HepG2 (cell line): ENCODE results near the gene RBM23. TPM values are rescaled to one million over a fixed set of nuclear protein-coding genes. Genes with fewer than 3 reads are reported as not detected.
A peak's percentile ranks its signal among the peaks of the same experiment; 100 is the strongest.

Experiments
- CEBPG ChIP-seq: IDR thresholded peaks from 2 replicates; pipeline ENCODE4 v1.6.1; 2016
- FOXK1 ChIP-seq: sonication (generic); formaldehyde crosslinking; IDR thresholded peaks from 2 replicates; pipeline ENCODE4 v1.4.0; 2020; ENCODE audit warnings: low read depth, missing genetic modification reagents, borderline replicate concordance
- GLI4 ChIP-seq: sonication (generic); formaldehyde crosslinking; IDR thresholded peaks from 2 replicates; pipeline ENCODE4 v1.5.1; 2020; ENCODE audit warnings: missing genetic modification reagents, mild to moderate bottlenecking, moderate library complexity, borderline replicate concordance
- KDM4B ChIP-seq: sonication (generic); formaldehyde crosslinking; IDR thresholded peaks from 2 replicates; pipeline ENCODE4 v1.4.0; 2020; ENCODE audit warnings: missing genetic modification reagents
- MED1 ChIP-seq: sonication (generic); formaldehyde crosslinking; IDR thresholded peaks from 2 replicates; pipeline ENCODE4 v1.4.0; 2020; ENCODE audit warnings: missing genetic modification reagents
- NCOR1 ChIP-seq: fragments of 200-600 bp; sonication (generic); IDR thresholded peaks from 2 replicates; pipeline ENCODE4 v1.7.0; 2017; ENCODE audit warnings: antibody characterized with exemption, low read length, borderline replicate concordance
- ONECUT2 ChIP-seq: sonication (generic); formaldehyde crosslinking; IDR thresholded peaks from 2 replicates; pipeline ENCODE4 v1.4.0; 2020; ENCODE audit warnings: missing genetic modification reagents
- TEAD3 ChIP-seq: optimal IDR thresholded peaks from 2 replicates; pipeline ENCODE3; 2016; ENCODE audit warnings: borderline replicate concordance
- ZMYM3 ChIP-seq: sonication (generic); formaldehyde crosslinking; IDR thresholded peaks from 2 replicates; pipeline ENCODE4 v1.5.1; 2020; ENCODE audit warnings: mild to moderate bottlenecking, missing genetic modification reagents
- ZNF263 ChIP-seq: sonication (generic); formaldehyde crosslinking; IDR thresholded peaks from 2 replicates; pipeline ENCODE4 v1.4.0; 2020; ENCODE audit warnings: missing genetic modification reagents
- ZNF264 ChIP-seq: sonication (generic); formaldehyde crosslinking; IDR thresholded peaks from 2 replicates; pipeline ENCODE4 v1.4.0; 2020; ENCODE audit warnings: missing genetic modification reagents
- ZNF33B ChIP-seq: sonication (generic); formaldehyde crosslinking; IDR thresholded peaks from 2 replicates; pipeline ENCODE4 v1.5.1; 2020; ENCODE audit warnings: mild to moderate bottlenecking, missing genetic modification reagents
- ZNF879 ChIP-seq: sonication (generic); formaldehyde crosslinking; IDR thresholded peaks from 2 replicates; pipeline ENCODE4 v1.8.1; 2023; ENCODE audit warnings: missing genetic modification reagents
- ZSCAN31 ChIP-seq: sonication (generic); formaldehyde crosslinking; IDR thresholded peaks from 2 replicates; pipeline ENCODE4 v1.5.0; 2020; ENCODE audit warnings: low read depth, mild to moderate bottlenecking, missing genetic modification reagents
- polyA plus RNA-seq, 8 experiments: library from polyadenylated mRNA; depleted of rRNA in 3 of 8; stranded (reverse) in 7 of 8; unstranded in 1 of 8; fragments of >200 nt; fragmentation: Illumina TruSeq in 4 of 8; extraction: Trizol in 4 of 8; gene quantifications; 2 replicates each; pipeline versions ENCODE4 v1.2.1 to v1.2.3, GENCODE V29; 2011 to 2016; ENCODE audit warnings: low read depth in 4 of 8, missing spikeins in 1 of 8, mixed read lengths in 1 of 8; ENCODE audit not compliant: insufficient read depth in 1 of 8
- total RNA-seq, 5 experiments: library from RNA; depleted of rRNA; stranded (reverse); fragments of >200 nt; fragmentation: Illumina TruSeq; extraction: Trizol; gene quantifications; 2 replicates each; pipeline ENCODE4 v1.2.3, GENCODE V29; 2016; ENCODE audit warnings: low read depth in 1 of 5
- TF ChIP-seq, protein P1 (sequence below): sonication (generic); formaldehyde crosslinking; IDR thresholded peaks from 2 replicates; pipeline ENCODE4 v1.4.0; 2020; ENCODE audit warnings: missing genetic modification reagents
- TF ChIP-seq, protein P2 (sequence below): sonication (generic); formaldehyde crosslinking; IDR thresholded peaks from 2 replicates; pipeline ENCODE4 v1.4.0; 2020; ENCODE audit warnings: missing genetic modification reagents
- TF ChIP-seq, protein P3 (sequence below): sonication (generic); formaldehyde crosslinking; IDR thresholded peaks from 2 replicates; pipeline ENCODE4 v1.5.0; 2020; ENCODE audit warnings: missing genetic modification reagents
- TF ChIP-seq, protein P4 (sequence below): sonication (generic); formaldehyde crosslinking; IDR thresholded peaks from 2 replicates; pipeline ENCODE4 v1.9.0; 2022; ENCODE audit warnings: missing genetic modification reagents, mild to moderate bottlenecking, borderline replicate concordance
- TF ChIP-seq, protein P5 (sequence below): IDR thresholded peaks from 2 replicates; pipeline ENCODE4 v1.6.1; 2018; ENCODE audit warnings: missing genetic modification reagents
- TF ChIP-seq, protein P6 (sequence below): sonication (generic); formaldehyde crosslinking; IDR thresholded peaks from 2 replicates; pipeline ENCODE4 v1.5.1; 2020; ENCODE audit warnings: missing genetic modification reagents, mild to moderate bottlenecking, borderline replicate concordance

Gene RBM23
- total and polyA plus RNA-seq, 2 of the 13 experiments (the other 11 are each of a cell fraction or from before 2014, with no cell fraction given), result 1.5 to 2.1 TPM

DNA sequence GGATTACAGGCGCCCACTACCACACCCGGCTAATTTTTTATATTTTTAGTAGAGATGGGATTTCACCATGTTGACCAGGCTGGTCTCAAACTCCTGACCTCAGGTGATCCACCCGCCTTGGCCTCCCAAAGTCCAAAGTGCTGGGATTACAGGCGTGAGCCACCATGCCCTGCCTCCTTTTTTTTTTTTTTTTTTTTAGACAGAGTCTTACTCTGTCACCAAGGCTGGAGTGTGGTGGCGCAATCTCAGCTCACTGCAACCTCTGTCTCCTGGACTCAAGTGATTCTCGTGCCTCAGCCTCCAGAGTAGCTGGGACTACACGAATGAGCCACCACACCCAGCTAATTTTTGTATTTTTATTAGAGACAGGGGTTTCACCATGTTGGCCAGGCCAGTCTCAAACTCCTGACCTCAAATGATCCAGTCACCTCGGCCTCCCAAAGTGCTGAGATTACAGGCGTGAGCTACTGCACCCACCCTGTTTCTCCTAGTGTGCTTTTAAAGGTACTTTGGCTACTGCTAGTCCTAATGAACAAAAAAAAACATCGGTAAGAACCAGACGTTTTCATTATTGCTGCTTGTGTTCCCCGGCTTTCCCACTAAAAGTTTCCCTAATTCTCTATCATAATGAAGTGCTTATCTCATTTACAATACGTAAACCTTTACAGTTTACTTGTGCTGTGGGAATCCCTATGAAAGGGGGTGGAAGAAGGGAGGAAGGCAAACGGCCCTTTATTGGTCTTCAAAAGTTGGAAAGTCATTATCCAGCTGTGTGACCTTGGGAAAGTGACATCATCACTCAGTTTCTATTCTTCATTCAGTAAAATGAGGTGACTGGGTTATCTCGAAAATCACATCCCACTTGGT, 47.2 kb upstream of the RBM23 start (continued):
- TF ChIP-seq, protein P1, sequence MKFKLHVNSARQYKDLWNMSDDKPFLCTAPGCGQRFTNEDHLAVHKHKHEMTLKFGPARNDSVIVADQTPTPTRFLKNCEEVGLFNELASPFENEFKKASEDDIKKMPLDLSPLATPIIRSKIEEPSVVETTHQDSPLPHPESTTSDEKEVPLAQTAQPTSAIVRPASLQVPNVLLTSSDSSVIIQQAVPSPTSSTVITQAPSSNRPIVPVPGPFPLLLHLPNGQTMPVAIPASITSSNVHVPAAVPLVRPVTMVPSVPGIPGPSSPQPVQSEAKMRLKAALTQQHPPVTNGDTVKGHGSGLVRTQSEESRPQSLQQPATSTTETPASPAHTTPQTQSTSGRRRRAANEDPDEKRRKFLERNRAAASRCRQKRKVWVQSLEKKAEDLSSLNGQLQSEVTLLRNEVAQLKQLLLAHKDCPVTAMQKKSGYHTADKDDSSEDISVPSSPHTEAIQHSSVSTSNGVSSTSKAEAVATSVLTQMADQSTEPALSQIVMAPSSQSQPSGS (CRISPR knock-in tag), result peak; percentile 22
- peak; percentile 32 for TF ChIP-seq TEAD3
- TF ChIP-seq ZNF264 (CRISPR knock-in tag), result peak; percentile 77
- TF ChIP-seq, protein P2, sequence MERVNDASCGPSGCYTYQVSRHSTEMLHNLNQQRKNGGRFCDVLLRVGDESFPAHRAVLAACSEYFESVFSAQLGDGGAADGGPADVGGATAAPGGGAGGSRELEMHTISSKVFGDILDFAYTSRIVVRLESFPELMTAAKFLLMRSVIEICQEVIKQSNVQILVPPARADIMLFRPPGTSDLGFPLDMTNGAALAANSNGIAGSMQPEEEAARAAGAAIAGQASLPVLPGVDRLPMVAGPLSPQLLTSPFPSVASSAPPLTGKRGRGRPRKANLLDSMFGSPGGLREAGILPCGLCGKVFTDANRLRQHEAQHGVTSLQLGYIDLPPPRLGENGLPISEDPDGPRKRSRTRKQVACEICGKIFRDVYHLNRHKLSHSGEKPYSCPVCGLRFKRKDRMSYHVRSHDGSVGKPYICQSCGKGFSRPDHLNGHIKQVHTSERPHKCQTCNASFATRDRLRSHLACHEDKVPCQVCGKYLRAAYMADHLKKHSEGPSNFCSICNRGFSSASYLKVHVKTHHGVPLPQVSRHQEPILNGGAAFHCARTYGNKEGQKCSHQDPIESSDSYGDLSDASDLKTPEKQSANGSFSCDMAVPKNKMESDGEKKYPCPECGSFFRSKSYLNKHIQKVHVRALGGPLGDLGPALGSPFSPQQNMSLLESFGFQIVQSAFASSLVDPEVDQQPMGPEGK (CRISPR knock-in tag), result peak; percentile 49; the same call in 1 of the 2 replicates
- peak; percentile 90 for TF ChIP-seq NCOR1
- TF ChIP-seq, protein P3, sequence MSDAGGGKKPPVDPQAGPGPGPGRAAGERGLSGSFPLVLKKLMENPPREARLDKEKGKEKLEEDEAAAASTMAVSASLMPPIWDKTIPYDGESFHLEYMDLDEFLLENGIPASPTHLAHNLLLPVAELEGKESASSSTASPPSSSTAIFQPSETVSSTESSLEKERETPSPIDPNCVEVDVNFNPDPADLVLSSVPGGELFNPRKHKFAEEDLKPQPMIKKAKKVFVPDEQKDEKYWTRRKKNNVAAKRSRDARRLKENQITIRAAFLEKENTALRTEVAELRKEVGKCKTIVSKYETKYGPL (CRISPR knock-in tag), result peak; percentile 57; the same call in 1 of the 2 replicates
- TF ChIP-seq ZSCAN31 (CRISPR knock-in tag), result peak; percentile 71
- peak; percentile 83 for TF ChIP-seq MED1 (CRISPR knock-in tag)
- peak; percentile 98 for TF ChIP-seq ZMYM3
- peak; percentile 77; the same call in 1 of the 2 replicates for TF ChIP-seq GLI4 (CRISPR knock-in tag)
- 0 out of 2 replicates have a peak, but pooled peaks have one; percentile 15 for TF ChIP-seq ZNF879
- TF ChIP-seq, protein P4, sequence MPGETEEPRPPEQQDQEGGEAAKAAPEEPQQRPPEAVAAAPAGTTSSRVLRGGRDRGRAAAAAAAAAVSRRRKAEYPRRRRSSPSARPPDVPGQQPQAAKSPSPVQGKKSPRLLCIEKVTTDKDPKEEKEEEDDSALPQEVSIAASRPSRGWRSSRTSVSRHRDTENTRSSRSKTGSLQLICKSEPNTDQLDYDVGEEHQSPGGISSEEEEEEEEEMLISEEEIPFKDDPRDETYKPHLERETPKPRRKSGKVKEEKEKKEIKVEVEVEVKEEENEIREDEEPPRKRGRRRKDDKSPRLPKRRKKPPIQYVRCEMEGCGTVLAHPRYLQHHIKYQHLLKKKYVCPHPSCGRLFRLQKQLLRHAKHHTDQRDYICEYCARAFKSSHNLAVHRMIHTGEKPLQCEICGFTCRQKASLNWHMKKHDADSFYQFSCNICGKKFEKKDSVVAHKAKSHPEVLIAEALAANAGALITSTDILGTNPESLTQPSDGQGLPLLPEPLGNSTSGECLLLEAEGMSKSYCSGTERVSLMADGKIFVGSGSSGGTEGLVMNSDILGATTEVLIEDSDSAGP (CRISPR knock-in tag), result 0 out of 2 replicates have a peak, but pooled peaks have one; percentile 31
- peak; percentile 96 for TF ChIP-seq CEBPG
- TF ChIP-seq ZNF33B (CRISPR knock-in tag), result peak; percentile 41
- TF ChIP-seq, protein P5, sequence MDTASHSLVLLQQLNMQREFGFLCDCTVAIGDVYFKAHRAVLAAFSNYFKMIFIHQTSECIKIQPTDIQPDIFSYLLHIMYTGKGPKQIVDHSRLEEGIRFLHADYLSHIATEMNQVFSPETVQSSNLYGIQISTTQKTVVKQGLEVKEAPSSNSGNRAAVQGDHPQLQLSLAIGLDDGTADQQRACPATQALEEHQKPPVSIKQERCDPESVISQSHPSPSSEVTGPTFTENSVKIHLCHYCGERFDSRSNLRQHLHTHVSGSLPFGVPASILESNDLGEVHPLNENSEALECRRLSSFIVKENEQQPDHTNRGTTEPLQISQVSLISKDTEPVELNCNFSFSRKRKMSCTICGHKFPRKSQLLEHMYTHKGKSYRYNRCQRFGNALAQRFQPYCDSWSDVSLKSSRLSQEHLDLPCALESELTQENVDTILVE (CRISPR knock-in tag), result 0 out of 2 replicates have a peak, but pooled peaks have one; percentile 41
- peak; percentile 43; the same call in 1 of the 2 replicates for TF ChIP-seq ZNF263 (CRISPR knock-in tag)
- TF ChIP-seq FOXK1, result peak; percentile 69
- TF ChIP-seq, protein P6, sequence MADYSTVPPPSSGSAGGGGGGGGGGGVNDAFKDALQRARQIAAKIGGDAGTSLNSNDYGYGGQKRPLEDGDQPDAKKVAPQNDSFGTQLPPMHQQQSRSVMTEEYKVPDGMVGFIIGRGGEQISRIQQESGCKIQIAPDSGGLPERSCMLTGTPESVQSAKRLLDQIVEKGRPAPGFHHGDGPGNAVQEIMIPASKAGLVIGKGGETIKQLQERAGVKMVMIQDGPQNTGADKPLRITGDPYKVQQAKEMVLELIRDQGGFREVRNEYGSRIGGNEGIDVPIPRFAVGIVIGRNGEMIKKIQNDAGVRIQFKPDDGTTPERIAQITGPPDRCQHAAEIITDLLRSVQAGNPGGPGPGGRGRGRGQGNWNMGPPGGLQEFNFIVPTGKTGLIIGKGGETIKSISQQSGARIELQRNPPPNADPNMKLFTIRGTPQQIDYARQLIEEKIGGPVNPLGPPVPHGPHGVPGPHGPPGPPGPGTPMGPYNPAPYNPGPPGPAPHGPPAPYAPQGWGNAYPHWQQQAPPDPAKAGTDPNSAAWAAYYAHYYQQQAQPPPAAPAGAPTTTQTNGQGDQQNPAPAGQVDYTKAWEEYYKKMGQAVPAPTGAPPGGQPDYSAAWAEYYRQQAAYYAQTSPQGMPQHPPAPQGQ, result peak; percentile 80; the same call in 1 of the 2 replicates
- TF ChIP-seq KDM4B (CRISPR knock-in tag), result peak; percentile 69; the same call in 1 of the 2 replicates
- peak; percentile 42; the same call in 1 of the 2 replicates for TF ChIP-seq ONECUT2 (CRISPR knock-in tag)
